LNCaP clone FGC (cell line): Measurements from ENCODE around the gene SCFD1.
"Not testable (repeated sequence)": the region's sequence is repeated elsewhere in the genome, so short reads cannot be mapped to it uniquely, and the experiment has no call there.

Experiments
- DNase-seq: peaks from one replicate; pipeline ENCODE4 v3.0.0-alpha.2; 2011; ENCODE audit warnings: low read depth
- H3K4me3 ChIP-seq: 2 replicates; pipeline ENCODE4 v1.5.1; 2011; ENCODE audit warnings: mild to moderate bottlenecking, low read depth, low read length, control low read depth
- TF ChIP-seq, protein P1 (sequence below): IDR thresholded peaks from 2 replicates; pipeline ENCODE4 v1.5.1; 2012; ENCODE audit warnings: mild to moderate bottlenecking; ENCODE audit not compliant: control insufficient read depth, insufficient read depth; ENCODE audit errors: extremely low read depth

SCFD1 gene

DNA sequence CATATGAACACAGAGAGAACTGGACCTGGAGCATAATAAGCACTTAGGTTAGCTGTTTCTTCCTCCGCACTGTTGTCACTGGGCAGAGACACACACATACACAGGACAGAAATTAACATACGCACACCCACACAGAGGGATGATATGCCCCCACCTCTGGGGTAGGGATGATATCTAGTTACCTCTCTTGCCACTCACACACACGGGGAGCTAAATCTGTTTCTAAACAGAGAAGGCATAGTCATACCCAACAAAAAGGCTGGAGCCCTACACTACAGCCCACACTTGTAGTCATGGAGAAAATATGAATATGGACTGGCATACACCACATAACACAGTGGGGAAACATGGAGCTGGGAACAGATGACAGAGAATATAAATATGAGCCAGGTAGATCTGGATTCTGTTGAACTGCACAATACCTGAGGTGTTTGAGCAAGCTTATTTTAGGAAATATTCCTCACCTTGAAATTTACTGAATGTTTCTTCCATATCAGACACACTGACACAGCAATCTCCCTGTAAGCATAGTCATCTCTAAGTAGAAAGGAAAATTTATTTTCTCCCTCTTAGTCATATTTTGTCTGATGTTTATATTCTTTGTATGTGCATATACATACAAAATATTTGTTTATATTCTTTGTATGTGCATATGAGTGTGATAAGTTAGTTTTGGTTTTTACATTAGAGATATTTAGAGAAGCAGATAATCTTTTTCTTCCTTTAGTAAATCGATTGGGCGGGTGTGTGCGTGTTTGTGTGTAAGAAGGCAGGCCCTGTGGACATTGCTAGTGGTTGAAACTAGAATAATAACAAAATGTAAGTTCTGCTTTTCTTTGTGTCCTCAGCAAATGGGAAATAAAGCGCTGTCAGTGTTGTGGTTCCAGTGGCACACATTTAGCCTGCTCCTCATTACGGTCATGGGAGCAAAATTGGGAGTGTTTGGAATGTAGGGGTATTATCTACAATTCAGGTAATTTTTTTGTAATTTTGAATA lies 20.9 kb upstream of the SCFD1 start:
- DNase-seq, result no peak
- TF ChIP-seq, protein P1, sequence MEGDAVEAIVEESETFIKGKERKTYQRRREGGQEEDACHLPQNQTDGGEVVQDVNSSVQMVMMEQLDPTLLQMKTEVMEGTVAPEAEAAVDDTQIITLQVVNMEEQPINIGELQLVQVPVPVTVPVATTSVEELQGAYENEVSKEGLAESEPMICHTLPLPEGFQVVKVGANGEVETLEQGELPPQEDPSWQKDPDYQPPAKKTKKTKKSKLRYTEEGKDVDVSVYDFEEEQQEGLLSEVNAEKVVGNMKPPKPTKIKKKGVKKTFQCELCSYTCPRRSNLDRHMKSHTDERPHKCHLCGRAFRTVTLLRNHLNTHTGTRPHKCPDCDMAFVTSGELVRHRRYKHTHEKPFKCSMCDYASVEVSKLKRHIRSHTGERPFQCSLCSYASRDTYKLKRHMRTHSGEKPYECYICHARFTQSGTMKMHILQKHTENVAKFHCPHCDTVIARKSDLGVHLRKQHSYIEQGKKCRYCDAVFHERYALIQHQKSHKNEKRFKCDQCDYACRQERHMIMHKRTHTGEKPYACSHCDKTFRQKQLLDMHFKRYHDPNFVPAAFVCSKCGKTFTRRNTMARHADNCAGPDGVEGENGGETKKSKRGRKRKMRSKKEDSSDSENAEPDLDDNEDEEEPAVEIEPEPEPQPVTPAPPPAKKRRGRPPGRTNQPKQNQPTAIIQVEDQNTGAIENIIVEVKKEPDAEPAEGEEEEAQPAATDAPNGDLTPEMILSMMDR, result no peak

DNA sequence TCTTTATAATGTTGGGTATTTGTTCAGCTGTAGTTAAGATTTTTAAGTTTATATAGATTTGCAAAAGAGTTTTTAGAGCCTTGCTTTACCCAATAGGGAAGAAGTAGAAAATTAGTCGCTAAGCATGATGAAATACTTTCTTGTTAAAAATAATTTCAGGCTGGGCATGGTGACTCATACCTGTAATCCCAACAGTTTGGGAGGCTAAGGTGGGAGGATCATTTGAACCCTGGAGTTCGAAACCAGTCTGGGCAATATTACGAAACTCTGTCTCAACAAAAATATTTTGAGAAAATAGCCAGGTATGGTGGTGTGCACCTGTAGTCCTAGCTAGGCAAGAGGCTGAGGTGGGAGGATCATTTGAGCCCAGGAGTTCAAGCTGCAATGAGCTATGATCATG lies 18.7 kb upstream of the SCFD1 start:
- no peak for DNase-seq
- TF ChIP-seq, protein P1, result no peak
- H3K4me3 ChIP-seq, result no peak overlapping the region

More for the DNA sequence above, 20.9 kb upstream of the SCFD1 start:
- no peak overlapping the region for H3K4me3 ChIP-seq

DNA sequence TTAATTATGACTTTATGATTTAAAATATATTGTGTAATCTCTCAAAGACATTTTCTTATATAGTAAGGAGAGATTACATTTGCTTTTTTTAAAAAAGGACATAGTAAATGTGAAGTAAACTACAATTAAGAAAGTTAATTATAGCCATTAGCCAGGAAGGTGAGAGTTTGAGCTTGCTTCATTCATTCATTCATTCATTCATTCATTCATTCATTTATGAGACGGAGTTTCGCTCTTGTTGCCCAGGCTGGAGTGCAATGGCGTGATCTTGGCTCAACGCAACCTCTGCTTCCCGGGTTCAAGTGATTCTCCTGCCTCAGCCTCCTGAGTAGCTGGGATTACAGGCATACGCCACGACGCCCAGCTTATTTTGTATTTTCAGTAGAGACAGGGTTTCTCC lies 17.4 kb upstream of the SCFD1 start:
- H3K4me3 ChIP-seq, DNase-seq: not testable (repeated sequence)

DNA sequence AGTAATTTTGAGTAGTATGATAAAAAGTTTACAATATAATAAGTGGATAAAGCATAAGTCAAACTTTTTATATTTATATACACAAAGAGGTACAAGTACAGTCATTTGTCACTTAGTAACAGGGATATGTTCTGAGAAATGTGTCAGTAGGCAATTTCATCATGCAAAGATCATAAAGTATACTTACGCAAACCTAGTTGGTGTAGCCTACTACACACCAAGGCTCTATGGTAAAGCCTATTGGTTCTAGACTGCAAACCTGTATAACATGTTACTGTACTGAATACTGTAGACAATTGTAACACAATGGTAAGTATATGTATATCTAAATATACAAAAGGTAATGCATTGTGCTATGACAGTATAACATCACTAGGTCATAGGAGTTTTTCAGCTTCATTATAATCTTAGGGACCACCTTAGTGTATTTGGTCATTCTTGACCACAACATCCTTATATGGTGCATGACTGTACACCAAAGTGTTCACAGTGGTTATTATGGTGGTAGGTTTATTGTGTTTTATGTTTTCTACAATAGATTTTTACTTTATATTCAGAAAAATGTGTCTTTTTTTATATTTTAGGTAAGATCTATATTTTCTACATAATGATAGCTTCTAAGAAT lies 14.9 kb upstream of the SCFD1 start:
- no peak for DNase-seq
- no peak overlapping the region for H3K4me3 ChIP-seq
- TF ChIP-seq, protein P1, result no peak

DNA sequence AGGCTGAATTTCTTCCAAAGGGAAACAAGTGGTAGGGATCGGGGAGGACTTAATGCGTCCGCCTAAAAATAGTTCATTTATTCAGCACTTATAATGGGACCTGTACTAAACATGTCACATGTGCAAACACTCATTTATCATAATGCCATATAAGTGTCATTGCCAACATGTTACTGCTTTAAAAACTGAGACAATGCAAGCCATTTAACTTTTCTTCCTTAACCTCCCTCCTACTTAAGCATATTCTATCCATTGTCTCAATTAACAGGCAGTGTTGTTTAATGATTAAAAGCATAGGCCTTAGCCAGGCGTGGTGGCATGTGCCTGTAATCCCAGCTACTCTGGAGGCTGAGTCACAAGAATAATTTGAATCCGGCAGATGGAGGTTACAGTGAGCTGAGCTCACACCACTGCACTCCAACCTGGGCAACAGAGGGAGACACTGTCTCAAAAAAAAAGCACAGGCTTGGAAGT lies 13.5 kb upstream of the SCFD1 start:
- TF ChIP-seq, protein P1, result 0 out of 2 replicates have a peak, but pooled peaks have one; percentile 12
- no peak overlapping the region for H3K4me3 ChIP-seq
- no peak for DNase-seq

DNA sequence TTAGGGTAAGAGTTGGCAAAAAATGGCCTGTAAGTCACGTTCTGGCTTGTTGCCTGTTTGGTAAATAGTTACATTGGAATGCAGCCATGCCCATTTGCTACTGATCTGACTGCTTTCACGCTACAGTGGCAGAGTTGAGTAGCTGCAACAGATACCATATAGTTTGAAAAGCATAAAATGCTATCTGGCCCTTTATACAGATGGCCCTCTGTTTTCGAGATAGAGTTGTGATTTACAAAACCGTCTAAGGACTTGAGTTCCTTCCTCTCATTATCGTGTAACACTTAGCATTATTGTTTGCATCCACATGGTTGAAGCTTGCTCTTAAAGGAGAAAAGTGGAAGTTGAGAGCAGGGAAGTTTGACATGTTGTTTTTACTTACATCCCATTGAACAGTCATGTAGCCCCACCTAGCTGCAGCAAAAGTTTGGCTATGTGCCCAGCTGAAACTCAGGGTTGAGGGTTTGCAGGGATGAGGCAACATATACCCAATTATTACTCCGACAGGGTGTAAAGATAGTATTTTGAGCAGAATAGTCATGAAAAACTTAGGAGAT lies 11.3 kb upstream of the SCFD1 start:
- H3K4me3 ChIP-seq, result 0 out of 2 replicates have a peak overlapping the region, but pooled peaks have one; percentile 11
- TF ChIP-seq, protein P1, result peak; percentile 42
- DNase-seq, result peak; percentile 85

DNA sequence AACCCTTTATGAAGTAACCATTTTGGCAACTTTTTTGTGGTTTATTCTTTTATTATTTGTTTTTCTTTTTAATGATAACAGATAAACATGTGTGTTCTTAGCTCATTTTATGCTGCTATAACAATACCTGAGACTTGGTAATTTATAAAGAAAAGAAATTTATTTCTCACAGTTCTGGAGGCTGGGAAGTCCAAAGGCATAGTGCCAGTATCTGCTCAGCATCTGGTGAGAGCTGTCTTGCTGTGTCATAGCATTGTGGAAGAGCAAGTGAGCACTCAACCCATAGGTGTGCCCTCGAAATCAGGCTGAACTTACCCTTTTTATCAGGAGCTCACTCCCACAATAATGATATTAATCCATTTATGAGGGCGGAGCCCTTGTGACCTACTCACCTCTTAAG lies 8.0 kb upstream of the SCFD1 start:
- no peak for DNase-seq
- TF ChIP-seq, protein P1, result no peak
- H3K4me3 ChIP-seq, result no peak overlapping the region
